T-helper 2 cell treated with Interferon-gamma antibody and Interleukin-4, amounts not matched to agents 100 ng/mL and 5 ng/mL, for 36 hours (primary cell): ENCODE data around the gene IL25. TPM values are rescaled to one million over a fixed set of nuclear protein-coding genes. Genes with fewer than 3 reads are reported as not detected.

ENCODE experiments used
- total RNA-seq: library from RNA; stranded (reverse); gene quantifications from 2 replicates; pipeline ENCODE4 v1.2.3, GENCODE V29; 2022

Gene IL25
- total RNA-seq, 1 donor from 2014 or later: not detected

Other genes starting within 250 kb of the IL25 start
- gene SLC7A8, start 189.1 kb upstream of the IL25 start, total RNA-seq: 1.0 and 2.0 TPM in 2 replicates
- not detected in 2 replicates for gene RNF212B, start 134.9 kb upstream of the IL25 start, total RNA-seq
- 10.3 and 10.9 TPM in 2 replicates for gene HOMEZ, start 86.7 kb upstream of the IL25 start, total RNA-seq
- gene PPP1R3E, start 70.0 kb upstream of the IL25 start, total RNA-seq: 26.3 and 26.5 TPM in 2 replicates
- 6.4 and 8.5 TPM in 2 replicates for gene BCL2L2, start 66.0 kb upstream of the IL25 start, total RNA-seq
- 195 and 196 TPM in 2 replicates for gene PABPN1, start 51.4 kb upstream of the IL25 start, total RNA-seq
- 1.4 and 2.0 TPM in 2 replicates for gene SLC22A17, start 19.9 kb upstream of the IL25 start, total RNA-seq
- gene EFS, start 7.6 kb upstream of the IL25 start, total RNA-seq: not detected in 2 replicates
- gene CMTM5, start 4.2 kb downstream of the IL25 start, total RNA-seq: not detected in 2 replicates
- 0.05 TPM in 1 of 2 replicates, not detected in the other for gene MYH6, start 35.5 kb downstream of the IL25 start, total RNA-seq
- gene MYH7, start 62.9 kb downstream of the IL25 start, total RNA-seq: not detected in 2 replicates
- 46.2 and 46.3 TPM in 2 replicates for gene NGDN, start 96.9 kb downstream of the IL25 start, total RNA-seq
- 0.98 and 1.3 TPM in 2 replicates for gene ZFHX2, start 179.0 kb downstream of the IL25 start, total RNA-seq
- 10.9 and 19.9 TPM in 2 replicates for gene THTPA, start 183.5 kb downstream of the IL25 start, total RNA-seq
- gene AP1G2, start 195.0 kb downstream of the IL25 start, total RNA-seq: 251 and 253 TPM in 2 replicates
- gene JPH4, start 206.0 kb downstream of the IL25 start, total RNA-seq: not detected in 2 replicates